Naive B cell (primary cell): ENCODE data around the gene DBI. TPM values are rescaled to one million over a fixed set of nuclear protein-coding genes. Genes with fewer than 3 reads are reported as not detected.

ENCODE experiments used
- ATAC-seq, 2 donors: fragments of 150-1000 bp; cut with Tn5 transposase; 2 replicates each; pipeline ENCODE4 v1.10.0; 2021; ENCODE audit warnings: low read depth in 2 of 2, mild to moderate bottlenecking in 2 of 2, moderate library complexity in 2 of 2
- DNase-seq: peaks from one replicate; pipeline ENCODE4 v3.0.0; 2022
- H3K27ac Mint-ChIP-seq, 6 donors: one replicate each; pipeline ENCODE4 v1.8.0; 2020 to 2022; ENCODE audit warnings: mild to moderate bottlenecking in 6 of 6, mixed read lengths in 6 of 6, moderate library complexity in 5 of 6, inconsistent platforms in 2 of 6
- H3K27me3 Mint-ChIP-seq, 3 donors: one replicate each; pipeline ENCODE4 v1.8.0; 2021 to 2022; ENCODE audit warnings: mixed read lengths in 3 of 3, mild to moderate bottlenecking in 1 of 3
- H3K36me3 Mint-ChIP-seq, 2 donors: one replicate each; pipeline ENCODE4 v1.8.0; 2020 to 2022; ENCODE audit warnings: mixed read lengths in 2 of 2, inconsistent platforms in 1 of 2, mild to moderate bottlenecking in 1 of 2
- H3K4me1 Mint-ChIP-seq, 3 donors: one replicate each; pipeline ENCODE4 v1.8.0; 2020 to 2022; ENCODE audit warnings: mixed read lengths in 3 of 3, inconsistent platforms in 1 of 3, mild to moderate bottlenecking in 1 of 3, moderate library complexity in 1 of 3
- H3K4me3 Mint-ChIP-seq, 8 donors: one replicate each; pipeline ENCODE4 v1.8.0; 2020 to 2022; ENCODE audit warnings: mild to moderate bottlenecking in 8 of 8, mixed read lengths in 8 of 8, moderate library complexity in 8 of 8, inconsistent platforms in 2 of 8
- H3K9me3 Mint-ChIP-seq, 7 donors: one replicate each; pipeline ENCODE4 v1.8.0; 2020 to 2022; ENCODE audit warnings: mixed read lengths in 7 of 7, mild to moderate bottlenecking in 5 of 7, inconsistent platforms in 2 of 7, moderate library complexity in 1 of 7
- polyA plus RNA-seq, 6 donors: library from polyadenylated mRNA; unstranded; fragments of 300-500 nt; fragmentation: Illumina TruSeq; gene quantifications; one replicate each; pipeline ENCODE4 v1.2.3, GENCODE V29; 2021; ENCODE audit warnings: low read depth in 6 of 6

DBI gene
- polyA plus RNA-seq, result 100 to 1,000 TPM; 567 to 670 (median 595) TPM

GRCh38 chr2:119366649-119367471, at the start of gene DBI, which contains the start of gene C2orf76:
Gene DBI (plus strand): TSS chr2:119366977. CDS start chr2:119367052, 75 bp downstream.
Gene C2orf76 (minus strand): TSS chr2:119366834. CDS start chr2:119339959, 26,875 bp downstream.
- Mint-ChIP-seq H3K36me3 (peaks cover 11 to 19% of the 10 kb centered on the region in 2 donors), H3K4me3 (peak within 1 kb of the TSS; percentile 96 to 100 (median 98)), H3K27me3 (no peaks in the 10 kb centered on the region), H3K4me1 (peaks cover 52 to 72% (median 62%) of the 10 kb centered on the region in 3 donors), H3K9me3 (no peaks in the 10 kb centered on the region), H3K27ac (peak within 1 kb of the TSS; percentile 92 to 100 (median 98))
- peak; percentile 91 for ATAC-seq
- DNase-seq, result peak; percentile 94

GRCh38 chr2:119317554-119317953, 49.2 kb upstream of the DBI start:
- no peaks in the 10 kb centered on the region for H3K27me3 Mint-ChIP-seq
- ATAC-seq (no peak), DNase-seq (no peak)
- H3K36me3 Mint-ChIP-seq, result peaks cover 0 to 11% of the 10 kb centered on the region in 2 donors
- H3K9me3 Mint-ChIP-seq, result no peaks in the 10 kb centered on the region
- H3K4me1 Mint-ChIP-seq, result peaks cover 0 to 11% (median 6%) of the 10 kb centered on the region in 3 donors
- no peak overlapping the region for H3K4me3 Mint-ChIP-seq
- no peak overlapping the region for H3K27ac Mint-ChIP-seq

- Mint-ChIP-seq H3K4me1 (no peaks in the 10 kb centered on the region), H3K36me3 (peaks cover 0 to 13% of the 10 kb centered on the region in 2 donors), H3K9me3 (no peaks in the 10 kb centered on the region), H3K27me3 (no peaks in the 10 kb centered on the region), H3K27ac (peak overlapping the region in 1 of 6 donors; percentile 32), H3K4me3 (no peak overlapping the region)
- ATAC-seq (no peak), DNase-seq (no peak)
These were observed 47.2 kb upstream of the DBI start for GRCh38 chr2:119319593-119319992.

GRCh38 chr2:119323459-119323858, 43.3 kb upstream of the DBI start:
- ATAC-seq, result no peak

GRCh38 chr2:119324685-119325270, 42.0 kb upstream of the DBI start:
- Mint-ChIP-seq H3K4me1 (no peaks in the 10 kb centered on the region), H3K9me3 (no peaks in the 10 kb centered on the region), H3K27ac (peak overlapping the region in 1 of 6 donors; percentile 68), H3K27me3 (no peaks in the 10 kb centered on the region), H3K4me3 (no peak overlapping the region), H3K36me3 (peaks cover 0 to 9% of the 10 kb centered on the region in 2 donors)
- ATAC-seq (no peak), DNase-seq (no peak)

More at GRCh38 chr2:119323459-119323858, 43.3 kb upstream of the DBI start:
- H3K4me1 Mint-ChIP-seq, result no peaks in the 10 kb centered on the region
- no peaks in the 10 kb centered on the region for H3K9me3 Mint-ChIP-seq
- peak overlapping the region in 2 of 6 donors; percentile 32 to 34 for H3K27ac Mint-ChIP-seq
- DNase-seq, result no peak
- peak overlapping the region in 2 of 8 donors; percentile 3 to 9 for H3K4me3 Mint-ChIP-seq
- H3K27me3 Mint-ChIP-seq, result no peaks in the 10 kb centered on the region
- H3K36me3 Mint-ChIP-seq, result peaks cover 0 to 9% of the 10 kb centered on the region in 2 donors

- Mint-ChIP-seq H3K4me3 (no peak overlapping the region), H3K27ac (no peak overlapping the region), H3K36me3 (peaks cover 0 to 9% of the 10 kb centered on the region in 2 donors), H3K9me3 (no peaks in the 10 kb centered on the region), H3K27me3 (no peaks in the 10 kb centered on the region), H3K4me1 (no peaks in the 10 kb centered on the region)
- no peak for ATAC-seq
- DNase-seq, result no peak
These were observed 39.8 kb upstream of the DBI start for GRCh38 chr2:119326938-119327337.

- no peaks in the 10 kb centered on the region for H3K4me1 Mint-ChIP-seq
- no peaks in the 10 kb centered on the region for H3K27me3 Mint-ChIP-seq
- H3K36me3 Mint-ChIP-seq, result peaks cover 0 to 9% of the 10 kb centered on the region in 2 donors
- ATAC-seq, result no peak
- no peak overlapping the region for H3K4me3 Mint-ChIP-seq
- H3K27ac Mint-ChIP-seq, result no peak overlapping the region
- no peak for DNase-seq
- no peaks in the 10 kb centered on the region for H3K9me3 Mint-ChIP-seq
These were observed 39.3 kb upstream of the DBI start for GRCh38 chr2:119327431-119327830.

GRCh38 chr2:119332953-119333352, 33.8 kb upstream of the DBI start:
- Mint-ChIP-seq H3K36me3 (no peaks in the 10 kb centered on the region), H3K27ac (no peak overlapping the region), H3K4me3 (no peak overlapping the region), H3K27me3 (no peaks in the 10 kb centered on the region), H3K4me1 (peaks cover 0 to 8% (median under 1%) of the 10 kb centered on the region in 3 donors), H3K9me3 (no peaks in the 10 kb centered on the region)
- DNase-seq (no peak), ATAC-seq (no peak)

GRCh38 chr2:119333360-119333759, 33.4 kb upstream of the DBI start:
- no peaks in the 10 kb centered on the region for H3K27me3 Mint-ChIP-seq
- no peak for ATAC-seq
- no peaks in the 10 kb centered on the region for H3K36me3 Mint-ChIP-seq
- H3K9me3 Mint-ChIP-seq, result no peaks in the 10 kb centered on the region
- no peak overlapping the region for H3K27ac Mint-ChIP-seq
- DNase-seq, result no peak
- no peak overlapping the region for H3K4me3 Mint-ChIP-seq
- H3K4me1 Mint-ChIP-seq, result peaks cover 4 to 12% (median 4%) of the 10 kb centered on the region in 3 donors

GRCh38 chr2:119333833-119334232, 32.9 kb upstream of the DBI start:
- Mint-ChIP-seq H3K4me3 (no peak overlapping the region), H3K36me3 (no peaks in the 10 kb centered on the region), H3K9me3 (no peaks in the 10 kb centered on the region), H3K27ac (peak overlapping the region in 1 of 6 donors; percentile 38), H3K27me3 (no peaks in the 10 kb centered on the region), H3K4me1 (peaks cover 8 to 17% (median 9%) of the 10 kb centered on the region in 3 donors)
- no peak for ATAC-seq
- DNase-seq, result no peak

- no peaks in the 10 kb centered on the region for H3K36me3 Mint-ChIP-seq
- H3K27ac Mint-ChIP-seq, result peak overlapping the region in 5 of 6 donors; percentile 52 to 97 (median 90)
- H3K27me3 Mint-ChIP-seq, result no peaks in the 10 kb centered on the region
- ATAC-seq (no peak), DNase-seq (no peak)
- H3K4me3 Mint-ChIP-seq, result peak overlapping the region in 1 of 8 donors; percentile 32
- peaks cover 23 to 40% (median 24%) of the 10 kb centered on the region in 3 donors for H3K4me1 Mint-ChIP-seq
- H3K9me3 Mint-ChIP-seq, result no peaks in the 10 kb centered on the region
These were observed 29.0 kb upstream of the DBI start for GRCh38 chr2:119337749-119338148.

- DNase-seq, result no peak
- Mint-ChIP-seq H3K27ac (peak overlapping the region; percentile 63 to 97 (median 91)), H3K9me3 (no peaks in the 10 kb centered on the region), H3K36me3 (no peaks in the 10 kb centered on the region), H3K27me3 (no peaks in the 10 kb centered on the region), H3K4me3 (peak overlapping the region in 6 of 8 donors; percentile 19 to 85 (median 30)), H3K4me1 (peaks cover 23 to 40% (median 24%) of the 10 kb centered on the region in 3 donors)
- ATAC-seq, result no peak
These were observed 28.5 kb upstream of the DBI start for GRCh38 chr2:119338272-119338671.

GRCh38 chr2:119338826-119339561, 27.8 kb upstream of the DBI start:
- ATAC-seq, result peak; percentile 100
- Mint-ChIP-seq H3K4me3 (peak overlapping the region; percentile 6 to 85 (median 73)), H3K4me1 (peaks cover 23 to 39% (median 24%) of the 10 kb centered on the region in 3 donors)

More at GRCh38 chr2:119338826-119339561, 27.8 kb upstream of the DBI start:
- Mint-ChIP-seq H3K36me3 (no peaks in the 10 kb centered on the region), H3K9me3 (no peaks in the 10 kb centered on the region), H3K27ac (peak overlapping the region; percentile 63 to 97 (median 91)), H3K27me3 (no peaks in the 10 kb centered on the region)
- peak; percentile 76 for DNase-seq
